Tibial artery (tissue), 4 donors: Measurements from ENCODE around the gene TOLLIP.
"Not testable (repeated sequence)": the region's sequence is repeated elsewhere in the genome, so short reads cannot be mapped to it uniquely, and the experiment has no call there.

Experiments used
- DNase-seq, 2 donors: peaks; one replicate each; pipeline ENCODE4 v3.0.0-alpha.2; 2019
- H3K27ac ChIP-seq, 2 donors: fragments of 200-600 bp; sonication (generic) in 1 of 2; 1 replicate in 1 of 2; 2 replicates in 1 of 2; pipeline ENCODE4 v1.5.1; 2018 to 2019; ENCODE audit warnings: mild to moderate bottlenecking in 1 of 2
- H3K27me3 ChIP-seq, 2 donors: fragments of 200-600 bp; sonication (generic) in 1 of 2; one replicate each; pipeline versions ENCODE4 v1.5.1 to v1.6.0; 2016 to 2019
- H3K36me3 ChIP-seq, 3 donors: fragments of 200-600 bp; sonication (generic) in 2 of 3; one replicate each; pipeline ENCODE4 v1.5.1; 2016 to 2019; ENCODE audit warnings: mild to moderate bottlenecking in 2 of 3
- H3K4me1 ChIP-seq, 4 donors: fragments of 200-600 bp; sonication (generic) in 2 of 4; 1 replicate in 3 of 4; 2 replicates in 1 of 4; pipeline ENCODE4 v1.5.1; 2016 to 2019
- H3K4me3 ChIP-seq, 2 donors: fragments of 200-600 bp; sonication (generic) in 1 of 2; 1 replicate in 1 of 2; 2 replicates in 1 of 2; pipeline ENCODE4 v1.5.1; 2018 to 2019; ENCODE audit warnings: mild to moderate bottlenecking in 2 of 2
- H3K9me3 ChIP-seq, 3 donors: fragments of 200-600 bp; sonication (generic) in 1 of 3; one replicate each; pipeline ENCODE4 v1.5.1; 2016 to 2019
- intact Hi-C: fragments of 100-400 bp; cut with DNase I; formaldehyde crosslinking; loops from one replicate; pipeline ENCODE4 v1.15.0; 2023; ENCODE audit warnings: low total_unique reads
- TF ChIP-seq, protein P1 (sequence below), 2 experiments: fragments of 200-600 bp in 1 of 2; fragments of 450-650 bp in 1 of 2; IDR thresholded peaks; one replicate each; pipeline ENCODE4 v1.5.1; 2017 to 2019; ENCODE audit warnings: antibody characterized with exemption in 2 of 2, mild to moderate bottlenecking in 1 of 2, moderate library complexity in 1 of 2

TOLLIP gene

DNA sequence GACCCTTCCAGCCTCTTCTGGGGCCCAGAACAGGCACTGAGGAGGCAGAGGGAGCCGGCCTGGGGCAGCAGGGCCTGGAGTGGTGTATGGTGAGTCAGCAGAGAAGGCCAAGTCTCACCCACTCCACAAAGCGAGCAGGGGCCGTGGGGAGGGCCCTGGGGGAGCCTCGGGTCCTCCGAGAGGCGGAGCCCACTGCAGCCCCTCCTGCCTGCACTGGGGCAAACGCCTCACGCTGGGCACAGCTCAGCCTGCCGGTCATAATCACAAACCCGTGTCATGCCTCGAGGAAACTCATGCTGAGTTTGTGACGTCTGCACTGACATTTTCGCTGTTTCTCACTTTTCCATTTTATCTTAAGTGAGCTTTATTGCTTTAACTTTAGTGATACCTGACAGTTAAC is 38.4 kb downstream of the TOLLIP start:
- H3K27me3 ChIP-seq = no peaks in the 10 kb centered on the region
- H3K27ac ChIP-seq = no peak overlapping the region
- TF ChIP-seq, protein P1, sequence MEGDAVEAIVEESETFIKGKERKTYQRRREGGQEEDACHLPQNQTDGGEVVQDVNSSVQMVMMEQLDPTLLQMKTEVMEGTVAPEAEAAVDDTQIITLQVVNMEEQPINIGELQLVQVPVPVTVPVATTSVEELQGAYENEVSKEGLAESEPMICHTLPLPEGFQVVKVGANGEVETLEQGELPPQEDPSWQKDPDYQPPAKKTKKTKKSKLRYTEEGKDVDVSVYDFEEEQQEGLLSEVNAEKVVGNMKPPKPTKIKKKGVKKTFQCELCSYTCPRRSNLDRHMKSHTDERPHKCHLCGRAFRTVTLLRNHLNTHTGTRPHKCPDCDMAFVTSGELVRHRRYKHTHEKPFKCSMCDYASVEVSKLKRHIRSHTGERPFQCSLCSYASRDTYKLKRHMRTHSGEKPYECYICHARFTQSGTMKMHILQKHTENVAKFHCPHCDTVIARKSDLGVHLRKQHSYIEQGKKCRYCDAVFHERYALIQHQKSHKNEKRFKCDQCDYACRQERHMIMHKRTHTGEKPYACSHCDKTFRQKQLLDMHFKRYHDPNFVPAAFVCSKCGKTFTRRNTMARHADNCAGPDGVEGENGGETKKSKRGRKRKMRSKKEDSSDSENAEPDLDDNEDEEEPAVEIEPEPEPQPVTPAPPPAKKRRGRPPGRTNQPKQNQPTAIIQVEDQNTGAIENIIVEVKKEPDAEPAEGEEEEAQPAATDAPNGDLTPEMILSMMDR (IDR thresholded peaks at IDR 0.05) = no peak
- peaks cover 12 to 34% (median 27%) of the 10 kb centered on the region in 3 donors for H3K36me3 ChIP-seq
- no peaks in the 10 kb centered on the region for H3K9me3 ChIP-seq
- no peaks in the 10 kb centered on the region for H3K4me1 ChIP-seq
- intact Hi-C loops = loop anchor here (10.0 kb wide), 1 partner anchor 254 kb away; no protein-coding TSS in a partner anchor
- H3K4me3 ChIP-seq = no peak overlapping the region
- DNase-seq = no peak

DNA sequence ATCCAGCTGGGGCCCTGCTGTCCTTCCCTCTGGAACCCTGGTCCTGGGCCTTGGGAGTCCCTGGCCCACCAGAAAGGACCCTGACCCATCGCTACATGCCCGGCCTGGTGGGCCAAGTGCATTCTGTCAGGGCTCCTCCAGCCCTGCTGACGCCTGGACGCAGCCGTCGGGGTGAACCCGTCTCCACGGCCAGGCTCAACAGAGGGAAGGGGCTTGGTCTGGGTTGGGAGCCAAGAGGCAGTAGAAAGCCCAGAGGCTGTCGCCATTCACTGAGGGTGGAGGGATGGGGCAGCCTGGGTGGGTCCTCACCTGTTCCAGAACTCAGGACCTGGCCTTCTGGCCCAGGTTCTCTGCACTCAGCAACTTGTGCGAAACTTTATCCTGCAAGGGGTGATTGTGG is 39.0 kb downstream of the TOLLIP start:
- no peak for DNase-seq
- Histone ChIP-seq H3K36me3 (peaks cover 7 to 29% (median 22%) of the 10 kb centered on the region in 3 donors), H3K4me1 (no peaks in the 10 kb centered on the region), H3K27ac (no peak overlapping the region), H3K4me3 (no peak overlapping the region), H3K27me3 (no peaks in the 10 kb centered on the region), H3K9me3 (no peaks in the 10 kb centered on the region)
- TF ChIP-seq, protein P1 (IDR thresholded peaks at IDR 0.05) = no peak
- intact Hi-C loops = loop anchor here (10.0 kb wide), 1 partner anchor 254 kb away; no protein-coding TSS in a partner anchor

DNA sequence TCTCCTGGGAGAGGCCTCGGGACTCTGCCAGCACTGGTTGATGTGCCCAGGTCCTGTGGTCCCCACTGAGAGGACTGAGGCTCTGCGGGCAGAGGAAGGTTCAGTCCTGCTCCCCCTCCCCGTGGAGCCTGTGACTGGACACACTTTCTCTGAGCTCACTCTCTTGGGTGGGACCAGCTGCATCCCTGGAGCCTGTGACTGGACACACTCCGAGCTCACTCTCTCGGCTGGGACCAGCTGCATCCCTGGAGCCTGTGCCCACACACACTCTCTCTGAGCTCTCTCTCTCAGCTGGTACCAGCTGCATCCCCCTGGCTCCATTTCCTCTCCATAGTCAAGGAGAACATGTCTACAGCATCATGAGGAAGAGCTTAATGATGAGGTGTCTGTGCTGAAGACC is 39.5 kb downstream of the TOLLIP start:
- intact Hi-C loops = loop anchor here (10.0 kb wide), 1 partner anchor 255 kb away; no protein-coding TSS in a partner anchor
- no peak for DNase-seq
- Histone ChIP-seq H3K4me1 (no peaks in the 10 kb centered on the region), H3K9me3 (no peaks in the 10 kb centered on the region), H3K36me3 (peaks cover 2 to 24% (median 17%) of the 10 kb centered on the region in 3 donors), H3K27me3 (no peaks in the 10 kb centered on the region), H3K27ac (no peak overlapping the region), H3K4me3 (no peak overlapping the region)
- TF ChIP-seq, protein P1 (IDR thresholded peaks at IDR 0.05) = no peak

DNA sequence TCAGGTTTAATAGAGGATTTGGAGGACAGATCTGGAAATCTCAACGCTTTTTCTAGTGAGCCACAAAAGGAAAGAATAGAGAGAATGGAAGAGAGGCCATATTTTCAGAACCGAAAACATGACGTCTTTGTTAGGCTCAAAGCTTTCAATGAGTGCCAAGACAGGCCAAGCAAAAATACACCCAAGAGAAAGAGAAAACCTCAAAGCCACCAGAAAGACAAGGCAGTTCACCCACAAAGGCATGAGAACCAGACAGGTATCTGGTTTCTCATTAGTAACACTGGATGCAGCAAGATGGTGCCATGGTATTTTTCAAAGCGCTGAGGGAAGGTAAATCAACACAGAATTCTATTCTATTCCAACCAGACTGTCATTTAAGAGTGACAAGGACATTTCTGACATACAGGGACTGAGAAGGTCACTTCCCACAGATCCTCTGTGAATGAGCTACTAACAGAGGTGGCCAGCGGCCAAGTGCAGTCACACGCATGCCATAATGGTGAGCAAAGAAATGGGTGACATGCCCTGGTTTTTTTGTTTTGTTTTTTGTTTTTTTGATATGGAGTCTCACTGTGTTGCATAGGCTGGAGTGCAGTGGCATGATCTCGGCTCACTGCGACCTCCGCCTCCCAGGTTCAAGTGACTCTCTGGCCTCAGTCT is 41.9 kb downstream of the TOLLIP start:
- H3K27me3 ChIP-seq = no peaks in the 10 kb centered on the region
- H3K4me3 ChIP-seq = no peak overlapping the region
- H3K4me1 ChIP-seq = peaks cover 0 to 7% (median 6%) of the 10 kb centered on the region in 4 donors
- H3K36me3 ChIP-seq = peaks cover 0 to 8% (median 5%) of the 10 kb centered on the region in 3 donors
- intact Hi-C loops = no loop called here
- no peaks in the 10 kb centered on the region for H3K9me3 ChIP-seq
- H3K27ac ChIP-seq = no peak overlapping the region
- no peak for DNase-seq
- TF ChIP-seq, protein P1 (IDR thresholded peaks at IDR 0.05) = no peak

DNA sequence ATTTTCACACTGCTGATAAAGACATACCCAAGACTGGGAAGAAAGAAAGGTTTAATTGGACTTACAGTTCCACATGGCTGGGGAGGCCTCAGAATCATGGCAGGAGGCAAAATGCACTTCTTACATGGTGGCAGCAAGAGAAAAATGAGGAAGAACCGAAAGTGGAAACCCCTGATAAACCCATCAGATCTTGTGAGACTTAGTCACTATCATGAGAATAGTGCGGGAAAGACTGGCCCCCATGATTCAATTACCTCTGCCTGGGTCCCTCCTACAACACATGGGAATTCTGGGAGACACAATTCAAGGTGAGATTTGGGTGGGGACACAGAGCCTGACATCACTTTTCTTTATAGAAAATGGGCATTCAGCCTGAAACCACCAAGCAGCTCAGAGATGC is 42.5 kb downstream of the TOLLIP start:
- DNase-seq, H3K27me3 ChIP-seq, H3K4me3 ChIP-seq, H3K9me3 ChIP-seq, intact Hi-C loops, H3K36me3 ChIP-seq, H3K27ac ChIP-seq: not testable (repeated sequence)
- H3K4me1 ChIP-seq = peaks cover 0 to 11% (median 11%) of the 10 kb centered on the region in 4 donors

DNA sequence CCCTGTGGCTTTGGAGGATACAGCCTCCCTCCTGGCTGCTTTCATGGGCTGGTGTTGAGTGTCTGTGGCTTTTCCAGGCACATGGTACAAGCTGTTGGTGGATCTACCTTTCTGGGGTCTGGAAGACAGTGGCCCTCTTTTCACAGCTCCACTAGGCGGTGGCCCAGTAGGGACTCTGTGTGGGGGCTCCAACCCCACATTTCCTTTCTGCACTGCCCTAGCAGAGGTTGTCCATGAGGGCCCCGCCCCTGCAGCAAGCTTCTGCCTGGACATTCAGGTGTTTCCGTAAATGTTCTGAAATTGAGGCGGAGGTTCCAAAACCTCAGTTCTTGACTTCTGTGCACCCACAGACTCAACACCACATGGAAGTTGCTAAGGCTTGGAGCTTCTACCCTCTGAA is 44.0 kb downstream of the TOLLIP start:
- H3K36me3 ChIP-seq, H3K9me3 ChIP-seq, H3K4me3 ChIP-seq, intact Hi-C loops, DNase-seq, H3K27me3 ChIP-seq, H3K27ac ChIP-seq: not testable (repeated sequence)
- peaks cover 0 to 16% (median 13%) of the 10 kb centered on the region in 4 donors for H3K4me1 ChIP-seq
